Neural cell (in vitro differentiated cells): ENCODE measurements around the gene GLYATL1. TPM values are rescaled to one million over a fixed set of nuclear protein-coding genes. Genes with fewer than 3 reads are reported as not detected.

Experiments
- H2AFZ ChIP-seq: fragments of 200-600, 300-800 bp; sonication (generic), shearing (Covaris generic); 2 replicates; pipeline ENCODE4 v1.6.0; 2014; ENCODE audit warnings: low read depth, mild to moderate bottlenecking, antibody characterized with exemption, low read length, moderate library complexity
- H3F3A ChIP-seq: fragments of 200-600 bp; shearing (Covaris generic); 2 replicates; pipeline ENCODE4 v1.6.1; 2016; ENCODE audit warnings: mild to moderate bottlenecking, moderate library complexity, mixed read lengths, antibody characterized with exemption, low read length; ENCODE audit not compliant: insufficient read depth, poor library complexity, severe bottlenecking
- H3K27ac ChIP-seq: fragments of 200-600, 300-800 bp; sonication (generic), shearing (Covaris generic); 2 replicates; pipeline ENCODE4 v1.5.1; 2014; ENCODE audit warnings: mild to moderate bottlenecking, low read length, moderate library complexity
- H3K27me3 ChIP-seq: fragments of 300-800, 200-600 bp; sonication (generic), shearing (Covaris generic); 2 replicates; pipeline ENCODE4 v1.6.0; 2014; ENCODE audit warnings: mild to moderate bottlenecking, low read depth, low read length, moderate library complexity; ENCODE audit not compliant: insufficient read depth
- H3K36me3 ChIP-seq: fragments of 300-800, 200-600 bp; sonication (generic), shearing (Covaris generic); 2 replicates; pipeline ENCODE4 v1.5.1; 2014; ENCODE audit warnings: mild to moderate bottlenecking, antibody characterized with exemption, low read length, moderate library complexity; ENCODE audit not compliant: insufficient read depth
- H3K4me2 ChIP-seq: fragments of 300-800, 200-600 bp; sonication (generic), shearing (Covaris generic); 2 replicates; pipeline ENCODE4 v1.6.0; 2014; ENCODE audit warnings: mild to moderate bottlenecking, low read length
- H3K4me3 ChIP-seq: fragments of 300-800, 200-600 bp; sonication (generic), shearing (Covaris generic); 2 replicates; pipeline ENCODE4 v1.5.1; 2014; ENCODE audit warnings: mild to moderate bottlenecking, low read length, moderate library complexity
- H3K79me2 ChIP-seq: fragments of 200-600 bp; shearing (Covaris generic); replicated peaks from 2 replicates; pipeline ENCODE4 v1.6.0; 2014; ENCODE audit warnings: mild to moderate bottlenecking, low read length, moderate library complexity; ENCODE audit not compliant: insufficient read depth
- H3K9ac ChIP-seq: fragments of 300-800, 200-600 bp; sonication (generic), shearing (Covaris generic); 2 replicates; pipeline ENCODE4 v1.6.1; 2016; ENCODE audit warnings: mild to moderate bottlenecking, low read length, mixed read lengths
- H3K9me2 ChIP-seq: fragments of 200-600 bp; shearing (Covaris generic); 2 replicates; pipeline ENCODE4 v1.6.1; 2016; ENCODE audit warnings: mild to moderate bottlenecking, low read length, mixed read lengths; ENCODE audit not compliant: insufficient read depth
- H3K9me3 ChIP-seq: fragments of 200-600, 300-800 bp; sonication (generic), shearing (Covaris generic); 2 replicates; pipeline ENCODE4 v1.6.1; 2016; ENCODE audit warnings: mild to moderate bottlenecking, mixed run types, low read length, moderate library complexity, mixed read lengths
- H4K20me1 ChIP-seq: fragments of 200-600 bp; shearing (Covaris generic); 2 replicates; pipeline ENCODE4 v1.6.1; 2016; ENCODE audit warnings: mild to moderate bottlenecking, mixed run types; ENCODE audit not compliant: insufficient read depth
- EP300 ChIP-seq: fragments of 450-650 bp; conservative IDR thresholded peaks from 2 replicates; pipeline ENCODE4 v1.6.1; 2014; ENCODE audit warnings: antibody characterized with exemption, mild to moderate bottlenecking, moderate library complexity; ENCODE audit not compliant: poor library complexity, severe bottlenecking
- EZH2 ChIP-seq: fragments of 200-600, 300-800 bp; shearing (Covaris generic), sonication (generic); IDR thresholded peaks from 2 replicates; pipeline ENCODE4 v1.6.1; 2014; ENCODE audit warnings: antibody characterized with exemption, low read length, borderline replicate concordance, mild to moderate bottlenecking; ENCODE audit not compliant: insufficient read depth, poor library complexity, severe bottlenecking
- MXI1 ChIP-seq: fragments of 450-650 bp; conservative IDR thresholded peaks from 2 replicates; pipeline ENCODE4 v1.6.1; 2014; ENCODE audit warnings: antibody characterized with exemption, mild to moderate bottlenecking; ENCODE audit not compliant: poor library complexity, severe bottlenecking
- POLR2AphosphoS5 ChIP-seq: IDR thresholded peaks from 2 replicates; pipeline ENCODE4 v1.6.1; 2012
- RAD21 ChIP-seq: fragments of 450-650 bp; conservative IDR thresholded peaks from 2 replicates; pipeline ENCODE4 v1.6.1; 2014; ENCODE audit warnings: antibody characterized with exemption, mild to moderate bottlenecking, moderate library complexity
- SMC3 ChIP-seq: fragments of 450-650 bp; conservative IDR thresholded peaks from 2 replicates; pipeline ENCODE4 v1.6.1; 2014; ENCODE audit warnings: antibody characterized with exemption, mild to moderate bottlenecking, moderate library complexity; ENCODE audit not compliant: poor library complexity
- TAF1 ChIP-seq: IDR thresholded peaks from 2 replicates; pipeline ENCODE4 v1.6.1; 2012; ENCODE audit warnings: low read depth
- polyA plus RNA-seq: library from polyadenylated mRNA; depleted of rRNA; stranded (reverse); fragments of >200 nt; gene quantifications from 2 replicates; pipeline ENCODE4 v1.2.3, GENCODE V29; 2014
- TF ChIP-seq, protein P1 (sequence below): fragments of 450-650 bp; IDR thresholded peaks from 2 replicates; pipeline ENCODE4 v1.5.1; 2014; ENCODE audit warnings: antibody characterized with exemption, mild to moderate bottlenecking, moderate library complexity; ENCODE audit not compliant: poor library complexity, severe bottlenecking
- TF ChIP-seq, protein P2 (sequence below): IDR thresholded peaks from 2 replicates; pipeline ENCODE4 v1.6.1; 2012; ENCODE audit warnings: borderline replicate concordance

The GLYATL1 gene
- polyA plus RNA-seq, 1 donor from 2014 or later: 0.84 TPM

DNA sequence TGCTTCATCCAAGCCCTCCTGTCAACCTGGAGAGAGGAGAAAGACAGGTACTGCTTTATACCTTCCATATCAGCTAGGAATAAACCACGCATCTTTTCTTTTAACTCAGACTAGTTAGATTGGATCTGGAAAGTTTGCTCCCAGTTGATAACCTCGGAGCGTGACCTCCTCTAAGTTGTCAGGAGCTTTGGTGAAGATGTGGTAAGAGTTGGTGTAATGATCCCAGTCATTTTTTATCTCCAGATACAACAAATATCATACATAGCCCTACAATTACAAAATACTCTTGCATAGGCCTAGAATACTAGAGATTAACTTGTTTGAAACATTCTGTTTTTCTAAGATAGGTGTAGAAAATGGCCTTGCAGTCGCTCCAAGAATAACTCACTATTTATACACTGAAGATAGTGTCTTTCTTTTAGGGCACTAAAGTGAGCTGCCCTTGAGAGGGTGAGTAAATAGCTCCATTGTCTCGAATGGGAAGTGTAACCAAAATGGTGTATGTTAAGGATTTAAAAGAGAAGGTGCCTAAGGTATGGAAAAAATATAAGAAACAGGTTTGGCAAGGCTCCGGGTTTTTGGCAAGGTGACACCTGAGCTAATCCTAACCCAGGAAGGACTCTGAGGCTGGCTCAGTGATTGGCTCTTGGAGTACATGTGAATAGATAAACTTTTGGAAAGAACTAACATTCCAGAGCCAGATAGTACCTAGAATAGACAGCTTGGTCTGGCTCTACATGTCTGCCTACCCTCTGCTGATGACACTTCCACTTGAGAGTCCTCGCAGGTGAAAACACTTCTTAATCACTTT is 59.4 kb downstream of the GLYATL1 start:
- no peaks in the 10 kb centered on the region for H3K9me3 ChIP-seq
- H3K9me2 ChIP-seq: no peaks in the 10 kb centered on the region
- no peak overlapping the region for H3K9ac ChIP-seq
- H2AFZ ChIP-seq: no peak overlapping the region
- TF ChIP-seq POLR2AphosphoS5 (no peak), RAD21 (no peak), EZH2 (no peak), MXI1 (no peak), SMC3 (no peak), EP300 (no peak), TAF1 (no peak)
- TF ChIP-seq, protein P1, sequence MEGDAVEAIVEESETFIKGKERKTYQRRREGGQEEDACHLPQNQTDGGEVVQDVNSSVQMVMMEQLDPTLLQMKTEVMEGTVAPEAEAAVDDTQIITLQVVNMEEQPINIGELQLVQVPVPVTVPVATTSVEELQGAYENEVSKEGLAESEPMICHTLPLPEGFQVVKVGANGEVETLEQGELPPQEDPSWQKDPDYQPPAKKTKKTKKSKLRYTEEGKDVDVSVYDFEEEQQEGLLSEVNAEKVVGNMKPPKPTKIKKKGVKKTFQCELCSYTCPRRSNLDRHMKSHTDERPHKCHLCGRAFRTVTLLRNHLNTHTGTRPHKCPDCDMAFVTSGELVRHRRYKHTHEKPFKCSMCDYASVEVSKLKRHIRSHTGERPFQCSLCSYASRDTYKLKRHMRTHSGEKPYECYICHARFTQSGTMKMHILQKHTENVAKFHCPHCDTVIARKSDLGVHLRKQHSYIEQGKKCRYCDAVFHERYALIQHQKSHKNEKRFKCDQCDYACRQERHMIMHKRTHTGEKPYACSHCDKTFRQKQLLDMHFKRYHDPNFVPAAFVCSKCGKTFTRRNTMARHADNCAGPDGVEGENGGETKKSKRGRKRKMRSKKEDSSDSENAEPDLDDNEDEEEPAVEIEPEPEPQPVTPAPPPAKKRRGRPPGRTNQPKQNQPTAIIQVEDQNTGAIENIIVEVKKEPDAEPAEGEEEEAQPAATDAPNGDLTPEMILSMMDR: no peak
- TF ChIP-seq, protein P2, sequence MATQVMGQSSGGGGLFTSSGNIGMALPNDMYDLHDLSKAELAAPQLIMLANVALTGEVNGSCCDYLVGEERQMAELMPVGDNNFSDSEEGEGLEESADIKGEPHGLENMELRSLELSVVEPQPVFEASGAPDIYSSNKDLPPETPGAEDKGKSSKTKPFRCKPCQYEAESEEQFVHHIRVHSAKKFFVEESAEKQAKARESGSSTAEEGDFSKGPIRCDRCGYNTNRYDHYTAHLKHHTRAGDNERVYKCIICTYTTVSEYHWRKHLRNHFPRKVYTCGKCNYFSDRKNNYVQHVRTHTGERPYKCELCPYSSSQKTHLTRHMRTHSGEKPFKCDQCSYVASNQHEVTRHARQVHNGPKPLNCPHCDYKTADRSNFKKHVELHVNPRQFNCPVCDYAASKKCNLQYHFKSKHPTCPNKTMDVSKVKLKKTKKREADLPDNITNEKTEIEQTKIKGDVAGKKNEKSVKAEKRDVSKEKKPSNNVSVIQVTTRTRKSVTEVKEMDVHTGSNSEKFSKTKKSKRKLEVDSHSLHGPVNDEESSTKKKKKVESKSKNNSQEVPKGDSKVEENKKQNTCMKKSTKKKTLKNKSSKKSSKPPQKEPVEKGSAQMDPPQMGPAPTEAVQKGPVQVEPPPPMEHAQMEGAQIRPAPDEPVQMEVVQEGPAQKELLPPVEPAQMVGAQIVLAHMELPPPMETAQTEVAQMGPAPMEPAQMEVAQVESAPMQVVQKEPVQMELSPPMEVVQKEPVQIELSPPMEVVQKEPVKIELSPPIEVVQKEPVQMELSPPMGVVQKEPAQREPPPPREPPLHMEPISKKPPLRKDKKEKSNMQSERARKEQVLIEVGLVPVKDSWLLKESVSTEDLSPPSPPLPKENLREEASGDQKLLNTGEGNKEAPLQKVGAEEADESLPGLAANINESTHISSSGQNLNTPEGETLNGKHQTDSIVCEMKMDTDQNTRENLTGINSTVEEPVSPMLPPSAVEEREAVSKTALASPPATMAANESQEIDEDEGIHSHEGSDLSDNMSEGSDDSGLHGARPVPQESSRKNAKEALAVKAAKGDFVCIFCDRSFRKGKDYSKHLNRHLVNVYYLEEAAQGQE: no peak
- no peak overlapping the region for H3K27ac ChIP-seq
- no peaks in the 10 kb centered on the region for H3K27me3 ChIP-seq
- no peaks in the 10 kb centered on the region for H4K20me1 ChIP-seq
- H3K36me3 ChIP-seq: no peaks in the 10 kb centered on the region
- no peak overlapping the region for H3K4me3 ChIP-seq
- H3K79me2 ChIP-seq: no peaks in the 10 kb centered on the region
- no peaks in the 10 kb centered on the region for H3F3A ChIP-seq
- H3K4me2 ChIP-seq: no peak overlapping the region

DNA sequence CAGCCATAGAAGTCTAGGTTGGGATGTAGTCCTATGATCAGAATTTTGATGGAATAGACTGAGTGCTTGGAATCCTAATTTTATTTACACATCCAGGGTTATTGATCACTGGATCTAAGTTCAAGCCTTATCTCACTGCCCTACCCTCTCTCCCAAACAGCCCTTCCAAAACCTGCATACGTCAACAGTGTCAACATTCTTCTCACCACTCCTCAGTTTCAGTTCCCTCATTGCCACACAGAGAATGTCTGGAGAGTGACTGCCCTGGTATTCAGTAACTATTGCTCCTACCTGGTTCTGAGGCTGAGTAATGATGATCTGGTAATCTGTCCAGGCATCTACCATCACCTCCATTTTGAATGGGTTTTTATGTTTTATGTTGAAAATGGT is 60.0 kb downstream of the GLYATL1 start:
- Histone ChIP-seq H3K9me3 (no peaks in the 10 kb centered on the region), H3K36me3 (no peaks in the 10 kb centered on the region), H4K20me1 (no peaks in the 10 kb centered on the region), H2AFZ (no peak overlapping the region), H3K9me2 (no peaks in the 10 kb centered on the region), H3F3A (no peaks in the 10 kb centered on the region), H3K4me3 (no peak overlapping the region), H3K27ac (no peak overlapping the region), H3K79me2 (no peaks in the 10 kb centered on the region), H3K27me3 (no peaks in the 10 kb centered on the region), H3K4me2 (no peak overlapping the region), H3K9ac (no peak overlapping the region)
- TF ChIP-seq MXI1: no peak
- TF ChIP-seq EZH2: no peak
- no peak for TF ChIP-seq TAF1
- no peak for TF ChIP-seq EP300
- TF ChIP-seq, protein P1: no peak
- TF ChIP-seq SMC3: no peak
- no peak for TF ChIP-seq RAD21
- TF ChIP-seq POLR2AphosphoS5: no peak
- TF ChIP-seq, protein P2: no peak
